GM12892 (cell line): ENCODE measurements around the gene CSTB.

Experiments used
- POLR2A ChIP-seq: IDR thresholded peaks from 2 replicates; pipeline ENCODE4 v1.6.1; 2011; ENCODE audit warnings: low read depth, low read length, control low read depth
- POLR2AphosphoS5 ChIP-seq: IDR thresholded peaks from 2 replicates; pipeline ENCODE4 v1.6.1; 2011; ENCODE audit warnings: low read depth, low read length, control low read depth
- TAF1 ChIP-seq: IDR thresholded peaks from 2 replicates; pipeline ENCODE4 v1.6.1; 2011; ENCODE audit warnings: low read depth, mild to moderate bottlenecking, control low read depth, low read length, borderline replicate concordance

DNA sequence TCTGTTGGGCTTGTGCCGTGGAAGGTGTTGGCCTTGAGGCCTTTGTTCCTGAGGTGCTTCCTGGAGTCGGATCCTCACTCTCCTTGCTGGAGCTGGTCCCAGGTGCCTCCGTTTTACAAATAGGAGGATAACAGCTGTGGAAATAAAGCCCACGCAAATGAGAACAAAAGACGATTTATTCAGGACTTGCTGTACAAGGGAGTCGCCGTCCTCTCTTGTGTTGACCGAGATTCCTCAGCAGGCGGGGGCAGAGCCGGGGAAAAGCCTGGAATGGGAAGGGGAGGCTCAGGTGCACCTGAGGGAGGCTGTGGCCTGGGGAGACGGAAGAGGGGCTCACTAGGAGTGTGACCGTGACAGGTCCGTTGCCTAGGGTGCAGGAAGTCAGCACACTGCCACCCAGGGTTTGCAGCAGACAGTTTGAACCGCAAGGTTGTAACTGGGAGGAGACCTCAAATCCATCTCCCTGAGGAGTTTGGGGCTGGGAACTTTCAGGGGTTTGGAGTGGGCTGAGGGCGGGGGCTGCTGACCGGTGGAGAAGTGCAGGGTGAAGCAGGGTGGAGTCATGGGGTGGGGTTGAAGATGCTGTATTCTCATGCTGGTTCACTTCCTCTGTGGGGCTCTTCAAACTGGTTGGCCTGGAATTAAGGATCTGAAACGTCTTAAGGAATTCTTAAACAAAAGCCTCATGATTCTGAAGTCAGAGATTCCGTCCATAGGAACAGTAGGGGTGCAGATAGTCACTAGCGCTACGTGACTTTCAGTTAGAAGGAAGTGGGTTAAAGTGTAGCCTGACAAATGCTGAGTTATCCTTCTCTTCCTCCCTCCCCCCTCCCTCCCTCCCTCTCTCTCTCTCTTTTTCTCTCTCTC is 2.6 kb upstream of the CSTB start:
- TF ChIP-seq POLR2A, result no peak
- TF ChIP-seq TAF1, result no peak
- TF ChIP-seq POLR2AphosphoS5, result no peak
